ENCODE data around the gene CAVIN2. TPM values are rescaled to one million over a fixed set of nuclear protein-coding genes. Genes with fewer than 3 reads are reported as not detected.

The CAVIN2 gene
- total RNA-seq, 1 donor from 2014 or later = 2.2 TPM

DNA sequence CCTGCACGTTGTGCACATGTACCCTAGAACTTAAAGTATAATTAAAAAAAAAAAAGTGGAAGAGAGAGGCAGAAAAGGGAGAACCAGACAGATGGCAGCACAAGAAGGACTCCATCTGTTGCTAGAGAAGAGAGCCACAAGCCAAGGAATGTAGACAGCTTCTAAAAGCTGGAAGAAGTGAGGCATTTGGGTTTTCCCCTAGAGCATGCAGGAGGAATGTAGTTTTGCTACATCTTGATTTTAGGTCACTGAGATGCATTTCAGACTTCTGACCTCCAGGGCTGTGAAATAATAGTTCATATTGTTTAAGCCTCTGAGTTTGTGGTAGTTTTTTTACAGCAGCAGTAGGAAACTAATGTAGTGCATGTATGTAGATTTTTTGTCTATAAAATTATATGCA lies 46.0 kb downstream of the CAVIN2 start:
- H3K9me3 Mint-ChIP-seq (ENCODE audit: low read depth) = no peaks in the 10 kb centered on the region
- H3K27ac Mint-ChIP-seq (ENCODE audit: unreplicated experiment) = no peak overlapping the region
- no peaks in the 10 kb centered on the region for H3K4me1 Mint-ChIP-seq (ENCODE audit: low read depth)

DNA sequence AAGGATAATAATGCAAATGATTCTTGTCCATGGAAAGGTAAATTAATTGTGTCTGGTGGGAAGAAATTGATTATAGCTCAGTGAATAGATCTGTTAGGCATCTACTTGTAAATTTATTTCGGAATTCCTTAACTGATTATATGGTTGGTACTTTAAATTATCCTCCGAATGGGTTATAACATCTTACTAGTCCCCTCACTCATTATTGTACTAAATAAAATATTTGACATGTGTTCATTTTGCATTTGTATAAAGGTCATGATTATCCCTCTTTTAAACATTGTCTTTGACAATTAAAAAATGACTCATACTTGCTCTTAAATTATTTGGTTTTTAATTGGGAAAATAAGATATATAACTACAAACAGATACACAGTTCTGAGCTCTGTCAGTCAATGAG lies 47.4 kb downstream of the CAVIN2 start:
- Mint-ChIP-seq H3K27ac (ENCODE audit: unreplicated experiment) (no peak overlapping the region), H3K27me3 (ENCODE audit: low read depth) (no peaks in the 10 kb centered on the region), H3K9me3 (ENCODE audit: low read depth) (no peaks in the 10 kb centered on the region), H3K36me3 (ENCODE audit: low read depth) (no peaks in the 10 kb centered on the region), H3K4me3 (ENCODE audit: unreplicated experiment) (no peak overlapping the region), H3K4me1 (ENCODE audit: low read depth) (no peaks in the 10 kb centered on the region)
- DNase-seq (ENCODE audit: low spot score) = no peak
- TF ChIP-seq, protein P1, sequence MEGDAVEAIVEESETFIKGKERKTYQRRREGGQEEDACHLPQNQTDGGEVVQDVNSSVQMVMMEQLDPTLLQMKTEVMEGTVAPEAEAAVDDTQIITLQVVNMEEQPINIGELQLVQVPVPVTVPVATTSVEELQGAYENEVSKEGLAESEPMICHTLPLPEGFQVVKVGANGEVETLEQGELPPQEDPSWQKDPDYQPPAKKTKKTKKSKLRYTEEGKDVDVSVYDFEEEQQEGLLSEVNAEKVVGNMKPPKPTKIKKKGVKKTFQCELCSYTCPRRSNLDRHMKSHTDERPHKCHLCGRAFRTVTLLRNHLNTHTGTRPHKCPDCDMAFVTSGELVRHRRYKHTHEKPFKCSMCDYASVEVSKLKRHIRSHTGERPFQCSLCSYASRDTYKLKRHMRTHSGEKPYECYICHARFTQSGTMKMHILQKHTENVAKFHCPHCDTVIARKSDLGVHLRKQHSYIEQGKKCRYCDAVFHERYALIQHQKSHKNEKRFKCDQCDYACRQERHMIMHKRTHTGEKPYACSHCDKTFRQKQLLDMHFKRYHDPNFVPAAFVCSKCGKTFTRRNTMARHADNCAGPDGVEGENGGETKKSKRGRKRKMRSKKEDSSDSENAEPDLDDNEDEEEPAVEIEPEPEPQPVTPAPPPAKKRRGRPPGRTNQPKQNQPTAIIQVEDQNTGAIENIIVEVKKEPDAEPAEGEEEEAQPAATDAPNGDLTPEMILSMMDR (IDR thresholded peaks at IDR 0.05) = no peak

More for the DNA sequence above, 46.0 kb downstream of the CAVIN2 start:
- no peak overlapping the region for H3K4me3 Mint-ChIP-seq (ENCODE audit: unreplicated experiment)
- H3K36me3 Mint-ChIP-seq (ENCODE audit: low read depth) = no peaks in the 10 kb centered on the region
- no peaks in the 10 kb centered on the region for H3K27me3 Mint-ChIP-seq (ENCODE audit: low read depth)
- TF ChIP-seq, protein P1 (IDR thresholded peaks at IDR 0.05) = no peak
- no peak for DNase-seq (ENCODE audit: low spot score)

DNA sequence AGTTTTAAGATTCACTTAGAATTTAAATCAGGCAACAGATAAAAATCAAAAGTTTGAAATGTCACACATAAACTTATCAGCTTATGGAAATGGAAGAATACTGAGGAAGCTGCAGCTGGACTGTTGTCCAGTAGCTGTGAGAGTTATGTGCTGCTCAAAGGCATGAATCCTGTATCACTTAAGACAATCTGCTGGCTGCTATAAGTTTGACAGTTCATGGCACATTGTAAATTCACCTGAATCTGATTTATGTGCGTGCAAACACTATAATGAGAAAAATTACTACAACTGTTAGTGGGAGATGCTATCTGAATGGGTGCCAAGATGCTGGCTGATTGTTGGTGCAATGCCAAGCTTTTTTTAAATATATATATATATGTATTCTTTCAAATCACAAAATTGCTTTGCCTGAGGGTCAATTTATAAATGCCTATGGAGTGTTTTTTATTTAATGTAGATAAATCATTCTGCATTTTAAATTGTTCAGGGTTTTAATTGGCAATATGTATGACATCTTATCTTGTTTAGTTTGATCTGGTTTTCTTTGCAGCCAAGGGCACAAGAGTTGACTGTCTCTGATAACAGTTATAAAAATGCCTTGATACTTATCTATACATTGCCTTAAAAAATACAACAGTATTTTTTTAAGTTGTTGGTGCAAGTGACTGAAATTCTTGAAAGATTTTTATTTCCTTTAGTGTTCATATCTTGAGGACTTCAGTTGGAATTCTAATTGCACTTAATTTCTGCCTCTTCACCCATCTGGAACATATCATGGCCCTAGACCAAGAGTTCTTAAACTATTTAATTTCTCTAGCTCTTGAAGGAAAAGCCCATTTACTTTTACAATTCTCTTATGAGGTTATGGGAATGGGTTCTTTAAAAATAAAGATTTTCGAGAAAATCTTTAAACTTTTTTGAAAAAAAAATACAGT lies 48.7 kb downstream of the CAVIN2 start:
- H3K9me3 Mint-ChIP-seq (ENCODE audit: low read depth) = no peaks in the 10 kb centered on the region
- TF ChIP-seq, protein P1 (IDR thresholded peaks at IDR 0.05) = no peak
- no peak for DNase-seq (ENCODE audit: low spot score)
- H3K27me3 Mint-ChIP-seq (ENCODE audit: low read depth) = no peaks in the 10 kb centered on the region
- no peak overlapping the region for H3K4me3 Mint-ChIP-seq (ENCODE audit: unreplicated experiment)
- H3K27ac Mint-ChIP-seq (ENCODE audit: unreplicated experiment) = no peak overlapping the region
- H3K36me3 Mint-ChIP-seq (ENCODE audit: low read depth) = no peaks in the 10 kb centered on the region
- H3K4me1 Mint-ChIP-seq (ENCODE audit: low read depth) = no peaks in the 10 kb centered on the region

DNA sequence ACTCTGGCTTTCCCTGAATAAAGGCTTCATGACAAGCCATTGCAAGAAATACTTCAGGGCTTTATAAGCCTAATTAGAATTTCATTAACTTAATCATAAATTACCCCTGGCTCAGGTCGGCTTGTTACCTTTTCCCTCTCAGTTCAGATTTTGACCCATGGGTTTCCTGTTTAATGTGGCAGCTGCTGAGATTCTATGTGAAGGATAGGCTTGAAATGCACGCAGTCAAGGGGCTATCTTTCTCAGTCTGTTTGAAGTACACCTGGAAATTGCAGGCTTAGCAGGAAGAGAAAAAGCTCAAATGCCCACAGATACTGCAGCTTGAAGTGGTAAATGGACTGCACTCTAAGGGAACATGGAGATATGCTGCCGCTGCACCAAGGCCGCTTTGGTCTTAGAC lies 49.4 kb downstream of the CAVIN2 start:
- TF ChIP-seq, protein P1 (IDR thresholded peaks at IDR 0.05) = no peak
- Mint-ChIP-seq H3K36me3 (ENCODE audit: low read depth) (no peaks in the 10 kb centered on the region), H3K4me3 (ENCODE audit: unreplicated experiment) (no peak overlapping the region), H3K27me3 (ENCODE audit: low read depth) (no peaks in the 10 kb centered on the region), H3K27ac (ENCODE audit: unreplicated experiment) (no peak overlapping the region), H3K4me1 (ENCODE audit: low read depth) (peaks cover under 1% of the 10 kb centered on the region), H3K9me3 (ENCODE audit: low read depth) (no peaks in the 10 kb centered on the region)
- no peak for DNase-seq (ENCODE audit: low spot score)

DNA sequence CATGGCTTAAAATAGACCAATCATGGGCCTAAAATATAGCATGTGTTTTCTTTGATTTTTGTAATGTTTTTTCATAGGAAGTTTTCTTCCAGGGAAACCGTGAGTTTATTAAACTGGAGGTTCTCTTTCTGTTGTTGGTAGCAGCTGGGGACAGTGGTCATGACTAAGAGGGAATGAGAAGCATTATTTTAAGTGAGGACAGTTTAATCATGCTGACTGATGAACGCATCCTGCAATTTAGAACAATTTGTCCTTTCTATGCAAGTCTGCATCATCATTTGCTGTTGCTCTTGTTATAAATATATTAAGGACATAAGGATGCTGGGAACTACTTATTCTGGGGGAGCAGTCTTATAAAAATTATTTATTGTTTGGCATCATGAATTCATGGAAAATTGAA lies 51.2 kb downstream of the CAVIN2 start:
- no peaks in the 10 kb centered on the region for H3K27me3 Mint-ChIP-seq (ENCODE audit: low read depth)
- peaks cover 14% of the 10 kb centered on the region for H3K4me1 Mint-ChIP-seq (ENCODE audit: low read depth)
- H3K36me3 Mint-ChIP-seq (ENCODE audit: low read depth) = no peaks in the 10 kb centered on the region
- H3K9me3 Mint-ChIP-seq (ENCODE audit: low read depth) = no peaks in the 10 kb centered on the region
- H3K4me3 Mint-ChIP-seq (ENCODE audit: unreplicated experiment) = no peak overlapping the region
- TF ChIP-seq, protein P1 (IDR thresholded peaks at IDR 0.05) = no peak
- DNase-seq (ENCODE audit: low spot score) = no peak
- H3K27ac Mint-ChIP-seq (ENCODE audit: unreplicated experiment) = no peak overlapping the region
